ENCODE results near the gene GLOD5.

The GLOD5 gene

GRCh38 chrX:48769230-48769629, 7.7 kb downstream of the GLOD5 start:
- no peak for DNase-seq

- DNase-seq, result no peak
Measured at GRCh38 chrX:48770296-48770695, 8.7 kb downstream of the GLOD5 start.

- DNase-seq, result no peak
Measured at GRCh38 chrX:48772602-48773001, 11.1 kb downstream of the GLOD5 start.

- DNase-seq, result no peak
Measured at GRCh38 chrX:48776818-48777439, 15.4 kb downstream of the GLOD5 start.

GRCh38 chrX:48779399-48779798, 17.9 kb downstream of the GLOD5 start:
- DNase-seq, result no peak

GRCh38 chrX:48781705-48782104, 20.2 kb downstream of the GLOD5 start:
- no peak for DNase-seq

- no peak for DNase-seq
Measured at GRCh38 chrX:48782216-48782615, 20.7 kb downstream of the GLOD5 start.

GRCh38 chrX:48782795-48783194, 21.2 kb downstream of the GLOD5 start:
- DNase-seq, result no peak

- DNase-seq, result no peak
Measured at GRCh38 chrX:48784726-48785125, 23.2 kb downstream of the GLOD5 start.

GRCh38 chrX:48785186-48785539, 23.6 kb downstream of the GLOD5 start:
- no peak for DNase-seq

- DNase-seq, result no peak
Measured at GRCh38 chrX:48785540-48786214, 24.1 kb downstream of the GLOD5 start.

- no peak for DNase-seq
Measured at GRCh38 chrX:48786341-48786800, 24.8 kb downstream of the GLOD5 start, which contains the start of gene GATA1. GATA1 (plus strand) TSS chrX:48786590; CDS start chrX:48791110, 4,520 bp downstream.

- DNase-seq, result no peak
Measured at GRCh38 chrX:48786825-48787504, 25.4 kb downstream of the GLOD5 start.

- DNase-seq, result no peak
Measured at GRCh38 chrX:48787505-48788443, 26.2 kb downstream of the GLOD5 start.

GRCh38 chrX:48789366-48790220, 28.0 kb downstream of the GLOD5 start:
- no peak for DNase-seq

- no peak for DNase-seq
Measured at GRCh38 chrX:48790477-48790876, 28.9 kb downstream of the GLOD5 start.

- no peak for DNase-seq
Measured at GRCh38 chrX:48791063-48791820, 29.7 kb downstream of the GLOD5 start.

- DNase-seq, result no peak
Measured at GRCh38 chrX:48792219-48792618, 30.7 kb downstream of the GLOD5 start.

GRCh38 chrX:48793935-48794334, 32.4 kb downstream of the GLOD5 start:
- DNase-seq, result no peak

GRCh38 chrX:48794340-48794910, 32.9 kb downstream of the GLOD5 start:
- DNase-seq, result no peak

All from NCI-H526 (cell line).